Heart left ventricle (tissue), 13 donors: ENCODE data around the gene ANK2.

Experiments
- POLR2A ChIP-seq, 2 donors: fragments of 450-650 bp; IDR thresholded peaks; one replicate each; pipeline ENCODE4 v1.6.1; 2017; ENCODE audit warnings: antibody characterized with exemption in 2 of 2, mild to moderate bottlenecking in 2 of 2, moderate library complexity in 2 of 2
- TF ChIP-seq, protein P1 (sequence below), 12 donors: fragments of 200-600 bp; sonication (generic) in 4 of 12; IDR thresholded peaks; one replicate each; pipeline versions ENCODE4 v1.5.0 to v1.8.0; 2018 to 2022; ENCODE audit warnings: antibody characterized with exemption in 12 of 12, mild to moderate bottlenecking in 5 of 12
- donor health status: ischemic (EF 13 %, LVEDD 7.1; RV severe dilation, severe dysfunction).
- donor health status: DM: no; HTN: yes; CAD: no.
- donor health status: DM: no; HTN: no; CAD: no.
- donor health status: ischemic (EF 25% LVEDD 6.9; RV normal size, moderate dysfunction).
- donor health status: ischemic (EF 25% LVEDD 5.7; RV mildly dilated, moderate dysfunction).
- donor health status: ischemic (EF 35%, LVEDD 5.7; RV mildly dilated, moderate dysfunction).
- donor health status: nonischemic (EF 11% LVEDD 7.7; RV severe dilation, severe dysfunction).
- donor health status: DM: yes; HTN: yes; CAD: no.
- donor health status: PGD.
- donor health status: ischemic (EF 29% LVEDD 5.4; RV normal size, mild dysfunction).
- donor health status: nonischemic (EF 23%, LVEDD 6.1; RV moderate dilation, normal function).

DNA sequence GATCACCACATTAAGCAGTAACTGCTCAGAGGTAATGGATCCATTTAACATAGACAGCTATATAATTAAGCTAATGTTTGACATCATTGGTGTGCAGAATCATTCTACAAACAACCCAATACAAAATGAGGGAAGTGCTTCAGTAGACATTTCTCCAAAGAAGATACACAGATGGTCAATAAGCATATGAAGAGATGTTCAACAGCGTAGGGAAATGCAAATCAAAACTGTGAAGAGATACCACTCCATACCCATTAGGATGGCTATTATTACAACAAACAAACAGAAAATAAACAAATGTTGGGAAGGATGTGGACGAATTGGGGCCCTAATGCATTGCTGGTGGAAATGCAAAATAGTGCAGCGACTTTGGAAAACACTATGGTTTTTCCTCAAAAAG lies 294.6 kb downstream of the ANK2 start:
- TF ChIP-seq, protein P1, sequence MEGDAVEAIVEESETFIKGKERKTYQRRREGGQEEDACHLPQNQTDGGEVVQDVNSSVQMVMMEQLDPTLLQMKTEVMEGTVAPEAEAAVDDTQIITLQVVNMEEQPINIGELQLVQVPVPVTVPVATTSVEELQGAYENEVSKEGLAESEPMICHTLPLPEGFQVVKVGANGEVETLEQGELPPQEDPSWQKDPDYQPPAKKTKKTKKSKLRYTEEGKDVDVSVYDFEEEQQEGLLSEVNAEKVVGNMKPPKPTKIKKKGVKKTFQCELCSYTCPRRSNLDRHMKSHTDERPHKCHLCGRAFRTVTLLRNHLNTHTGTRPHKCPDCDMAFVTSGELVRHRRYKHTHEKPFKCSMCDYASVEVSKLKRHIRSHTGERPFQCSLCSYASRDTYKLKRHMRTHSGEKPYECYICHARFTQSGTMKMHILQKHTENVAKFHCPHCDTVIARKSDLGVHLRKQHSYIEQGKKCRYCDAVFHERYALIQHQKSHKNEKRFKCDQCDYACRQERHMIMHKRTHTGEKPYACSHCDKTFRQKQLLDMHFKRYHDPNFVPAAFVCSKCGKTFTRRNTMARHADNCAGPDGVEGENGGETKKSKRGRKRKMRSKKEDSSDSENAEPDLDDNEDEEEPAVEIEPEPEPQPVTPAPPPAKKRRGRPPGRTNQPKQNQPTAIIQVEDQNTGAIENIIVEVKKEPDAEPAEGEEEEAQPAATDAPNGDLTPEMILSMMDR (IDR thresholded peaks at IDR 0.05) = no peak
- no peak for TF ChIP-seq POLR2A (IDR thresholded peaks at IDR 0.05)
